Smooth muscle cell (in vitro differentiated cells): ENCODE results near the gene MYO6. TPM values are rescaled to one million over a fixed set of nuclear protein-coding genes. Genes with fewer than 3 reads are reported as not detected.

Source experiments
- DNase-seq: peaks from one replicate; lab custom pipeline; 2025; ENCODE audit not compliant: unreplicated experiment; lab: John Stamatoyannopoulos, UW
- H2AFZ ChIP-seq: fragments of 200-600 bp; sonication (generic); 2 replicates; pipeline ENCODE4 v1.6.0; 2016; ENCODE audit warnings: antibody characterized with exemption, low read depth, mild to moderate bottlenecking
- H3F3A ChIP-seq: fragments of 200-600 bp; sonication (generic); 2 replicates; pipeline ENCODE4 v1.6.0; 2017; ENCODE audit warnings: antibody characterized with exemption, low read depth
- H3K27ac ChIP-seq: fragments of 200-600 bp; sonication (generic); 2 replicates; pipeline ENCODE4 v1.5.1; 2016; ENCODE audit warnings: low read depth, mild to moderate bottlenecking
- H3K27me3 ChIP-seq: fragments of 200-600 bp; sonication (generic); 2 replicates; pipeline ENCODE4 v1.6.1; 2016; ENCODE audit warnings: low read depth, mild to moderate bottlenecking
- H3K36me3 ChIP-seq: fragments of 200-600 bp; sonication (generic); 2 replicates; pipeline ENCODE4 v1.5.1; 2016; ENCODE audit warnings: low read depth
- H3K4me1 ChIP-seq: fragments of 200-600 bp; sonication (generic); 2 replicates; pipeline ENCODE4 v1.5.1; 2016; ENCODE audit warnings: low read depth
- H3K4me2 ChIP-seq: fragments of 200-600 bp; sonication (generic); 2 replicates; pipeline ENCODE4 v1.6.0; 2016; ENCODE audit warnings: mild to moderate bottlenecking
- H3K4me3 ChIP-seq: fragments of 200-600 bp; sonication (generic); 2 replicates; pipeline ENCODE4 v1.5.1; 2016; ENCODE audit warnings: mild to moderate bottlenecking
- H3K79me2 ChIP-seq: fragments of 200-600 bp; sonication (generic); 2 replicates; pipeline ENCODE4 v1.6.0; 2016; ENCODE audit warnings: low read depth, mild to moderate bottlenecking
- H3K9ac ChIP-seq: fragments of 200-600 bp; sonication (generic); 2 replicates; pipeline ENCODE4 v1.6.0; 2016; ENCODE audit warnings: low read depth
- H3K9me3 ChIP-seq: fragments of 200-600 bp; sonication (generic); replicated peaks from 2 replicates; pipeline ENCODE4 v1.5.1; 2016; ENCODE audit warnings: low read depth
- H4K20me1 ChIP-seq: fragments of 200-600 bp; sonication (generic); 2 replicates; pipeline ENCODE4 v1.6.0; 2016; ENCODE audit warnings: low read depth
- WGBS: methylation state at CpG from one replicate; pipeline ENCODE4 v1.1.7; 2016; ENCODE audit warnings: low lambda C conversion rate; 5-methylcytosine and 5-hydroxymethylcytosine counted together
- polyA plus RNA-seq: library from polyadenylated mRNA; unstranded; fragments of >200 nt; fragmentation: Nextera tagmentation; extraction: Ambion mirVana; gene quantifications from 2 replicates; pipeline ENCODE4 v1.2.1, GENCODE V29; 2016
- total RNA-seq: library from RNA; depleted of rRNA; stranded (reverse); fragments of >200 nt; gene quantifications from 2 replicates; pipeline ENCODE4 v1.2.3, GENCODE V29; 2014
- TF ChIP-seq, protein P1 (sequence below): fragments of 200-600 bp; sonication (generic); IDR thresholded peaks from 2 replicates; pipeline ENCODE4 v1.5.1; 2017; ENCODE audit warnings: borderline replicate concordance, mild to moderate bottlenecking, antibody characterized with exemption; ENCODE audit not compliant: insufficient read depth, poor library complexity, severe bottlenecking

Gene MYO6
- total and polyA plus RNA-seq, 2 experiments from 2014 or later, result 10.6 to 22.1 TPM

DNA sequence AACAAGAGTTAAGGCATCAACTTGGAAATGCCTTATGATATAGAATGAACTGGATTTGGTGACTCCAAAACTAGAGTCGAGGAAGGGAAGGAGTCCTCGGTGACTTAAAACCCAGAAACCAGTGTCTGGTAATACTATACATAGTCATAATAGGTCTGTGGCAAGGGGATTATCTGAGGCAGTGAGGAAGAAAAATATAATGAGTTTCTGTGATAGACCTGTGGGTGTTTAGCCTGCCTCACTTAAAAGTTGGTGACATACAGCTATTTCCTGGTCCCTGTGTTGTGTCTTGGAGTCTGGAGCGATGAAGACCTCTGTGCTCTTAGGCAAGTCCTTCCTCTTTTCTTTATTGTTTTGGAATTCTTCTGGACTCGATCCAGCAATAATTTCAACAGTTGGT is 5.1 kb upstream of the MYO6 start:
- WGBS, result 73% methylated on average over 4 of the region's 4 CpGs
- Histone ChIP-seq H3K4me1 (peaks cover 4% of the 10 kb centered on the region), H3K27me3 (no peaks in the 10 kb centered on the region), H3K4me3 (no peak overlapping the region), H3K36me3 (no peaks in the 10 kb centered on the region), H2AFZ (no peak overlapping the region), H4K20me1 (no peaks in the 10 kb centered on the region), H3K4me2 (no peak overlapping the region), H3K27ac (no peak overlapping the region), H3K79me2 (no peaks in the 10 kb centered on the region), H3K9me3 (no peaks in the 10 kb centered on the region), H3K9ac (no peak overlapping the region), H3F3A (peaks cover 4% of the 10 kb centered on the region)
- TF ChIP-seq, protein P1, sequence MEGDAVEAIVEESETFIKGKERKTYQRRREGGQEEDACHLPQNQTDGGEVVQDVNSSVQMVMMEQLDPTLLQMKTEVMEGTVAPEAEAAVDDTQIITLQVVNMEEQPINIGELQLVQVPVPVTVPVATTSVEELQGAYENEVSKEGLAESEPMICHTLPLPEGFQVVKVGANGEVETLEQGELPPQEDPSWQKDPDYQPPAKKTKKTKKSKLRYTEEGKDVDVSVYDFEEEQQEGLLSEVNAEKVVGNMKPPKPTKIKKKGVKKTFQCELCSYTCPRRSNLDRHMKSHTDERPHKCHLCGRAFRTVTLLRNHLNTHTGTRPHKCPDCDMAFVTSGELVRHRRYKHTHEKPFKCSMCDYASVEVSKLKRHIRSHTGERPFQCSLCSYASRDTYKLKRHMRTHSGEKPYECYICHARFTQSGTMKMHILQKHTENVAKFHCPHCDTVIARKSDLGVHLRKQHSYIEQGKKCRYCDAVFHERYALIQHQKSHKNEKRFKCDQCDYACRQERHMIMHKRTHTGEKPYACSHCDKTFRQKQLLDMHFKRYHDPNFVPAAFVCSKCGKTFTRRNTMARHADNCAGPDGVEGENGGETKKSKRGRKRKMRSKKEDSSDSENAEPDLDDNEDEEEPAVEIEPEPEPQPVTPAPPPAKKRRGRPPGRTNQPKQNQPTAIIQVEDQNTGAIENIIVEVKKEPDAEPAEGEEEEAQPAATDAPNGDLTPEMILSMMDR, result no peak
- DNase-seq, result no peak

DNA sequence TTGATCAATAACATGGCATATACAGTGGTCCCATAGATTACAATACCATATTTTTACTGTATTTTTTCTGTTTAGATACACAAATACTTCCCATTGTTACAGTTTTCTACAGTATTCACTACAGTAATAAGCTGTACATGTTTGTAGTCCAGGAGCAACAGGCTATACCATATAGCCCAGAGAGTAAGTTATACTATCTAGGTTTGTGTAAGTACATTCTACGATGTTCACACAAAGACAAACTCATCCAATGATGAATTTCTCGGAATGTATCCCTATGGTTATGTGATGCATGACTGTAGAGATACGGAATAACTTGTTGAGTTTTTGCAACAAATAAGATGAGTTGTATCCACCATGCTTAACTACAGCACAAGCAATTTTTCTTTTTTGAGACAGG is 3.6 kb upstream of the MYO6 start:
- Histone ChIP-seq H3K9me3 (no peaks in the 10 kb centered on the region), H3K9ac (no peak overlapping the region), H3K4me3 (no peak overlapping the region), H3K4me1 (peaks cover 4% of the 10 kb centered on the region), H2AFZ (no peak overlapping the region), H4K20me1 (no peaks in the 10 kb centered on the region), H3K79me2 (no peaks in the 10 kb centered on the region), H3K4me2 (no peak overlapping the region), H3K27me3 (no peaks in the 10 kb centered on the region), H3K36me3 (no peaks in the 10 kb centered on the region), H3K27ac (no peak overlapping the region), H3F3A (peaks cover 4% of the 10 kb centered on the region)
- 95% methylated on average over 3 of the region's 3 CpGs for WGBS
- TF ChIP-seq, protein P1, result no peak
- no peak for DNase-seq

DNA sequence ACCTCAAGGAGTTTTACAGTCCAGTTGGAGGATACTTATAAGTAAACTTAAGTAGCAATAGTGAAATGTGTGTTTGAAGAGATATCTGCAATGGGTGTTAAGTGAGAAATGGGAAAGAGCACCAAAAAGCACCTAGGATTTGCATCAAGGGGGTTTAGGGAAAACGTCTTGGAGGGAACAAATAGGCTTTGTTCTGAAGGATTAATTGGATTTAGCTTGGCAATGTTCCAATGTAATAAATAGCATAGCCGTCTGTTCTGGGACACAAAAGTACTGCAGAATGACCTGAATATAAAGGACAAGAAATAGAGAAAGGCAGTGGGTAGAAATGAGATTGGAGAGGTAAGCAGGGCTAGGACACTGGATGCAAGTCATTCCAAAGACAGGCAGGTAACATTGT is 2.8 kb upstream of the MYO6 start:
- peaks cover 4% of the 10 kb centered on the region for H3K4me1 ChIP-seq
- H3K9ac ChIP-seq, result no peak overlapping the region
- WGBS, result 24% methylated on average over 2 of the region's 2 CpGs
- H3K27me3 ChIP-seq, result no peaks in the 10 kb centered on the region
- H3K4me3 ChIP-seq, result no peak overlapping the region
- no peaks in the 10 kb centered on the region for H4K20me1 ChIP-seq
- no peak overlapping the region for H3K4me2 ChIP-seq
- H3K36me3 ChIP-seq, result no peaks in the 10 kb centered on the region
- H2AFZ ChIP-seq, result no peak overlapping the region
- no peak overlapping the region for H3K27ac ChIP-seq
- DNase-seq, result no peak
- H3K79me2 ChIP-seq, result no peaks in the 10 kb centered on the region
- no peaks in the 10 kb centered on the region for H3K9me3 ChIP-seq
- TF ChIP-seq, protein P1, result no peak
- H3F3A ChIP-seq, result peaks cover 4% of the 10 kb centered on the region

DNA sequence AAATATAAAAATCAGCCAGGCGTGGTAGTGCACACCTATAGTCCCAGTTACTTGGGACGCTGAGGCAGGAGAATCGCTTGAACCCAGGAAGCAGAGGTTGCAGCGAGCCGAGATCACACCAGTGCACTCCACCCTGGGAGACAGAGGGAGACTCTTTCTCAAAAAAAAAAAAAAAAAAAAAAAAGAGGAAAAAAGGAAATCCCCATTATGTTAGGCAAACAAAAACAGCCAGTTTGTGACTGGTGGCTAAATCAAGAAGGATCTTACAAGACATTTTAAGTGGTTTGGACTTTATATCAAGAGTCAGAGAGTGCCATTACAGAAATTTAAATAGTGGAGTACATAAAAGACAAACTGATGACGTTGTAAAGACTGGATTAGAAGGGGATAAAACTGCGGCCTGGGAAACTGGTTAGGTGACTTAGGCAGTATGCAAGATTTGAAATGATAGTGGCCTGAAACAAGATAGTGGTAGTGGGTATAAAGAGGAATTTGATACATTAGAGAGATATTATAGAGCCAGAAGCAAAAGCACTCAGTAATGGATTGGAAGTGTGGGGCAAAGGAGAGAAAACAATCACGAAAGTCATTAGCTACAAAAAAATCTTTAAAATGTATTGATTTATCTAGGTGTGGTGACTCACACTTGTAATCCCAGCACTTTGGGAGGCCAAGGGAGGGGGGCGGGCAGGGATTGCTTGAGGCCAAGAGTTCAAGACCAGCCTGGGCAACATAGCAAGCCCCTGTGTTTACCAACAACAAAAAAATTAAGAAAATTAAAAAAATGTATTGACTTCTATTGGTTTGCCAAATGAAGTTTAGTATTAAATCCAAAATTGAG is 1.7 kb upstream of the MYO6 start:
- 68% methylated on average over 9 of the region's 9 CpGs for WGBS

More for the DNA sequence above, 1.7 kb upstream of the MYO6 start:
- no peaks in the 10 kb centered on the region for H3K79me2 ChIP-seq
- no peak overlapping the region for H3K27ac ChIP-seq
- no peaks in the 10 kb centered on the region for H3K9me3 ChIP-seq
- no peak overlapping the region for H3K9ac ChIP-seq
- H3K4me1 ChIP-seq, result peaks cover 4% of the 10 kb centered on the region
- H3F3A ChIP-seq, result peaks cover 4% of the 10 kb centered on the region
- no peaks in the 10 kb centered on the region for H4K20me1 ChIP-seq
- H3K4me3 ChIP-seq, result no peak overlapping the region
- DNase-seq, result no peak
- no peak overlapping the region for H2AFZ ChIP-seq
- no peaks in the 10 kb centered on the region for H3K27me3 ChIP-seq
- no peaks in the 10 kb centered on the region for H3K36me3 ChIP-seq
- peak overlapping the region; percentile 98 for H3K4me2 ChIP-seq
- TF ChIP-seq, protein P1, result no peak
